Ascending aorta (tissue), 2 donors: ENCODE data around the gene XPR1. TPM values are rescaled to one million over a fixed set of nuclear protein-coding genes. Genes with fewer than 3 reads are reported as not detected.

Experiments used
- DNase-seq, 2 donors: peaks; one replicate each; pipeline ENCODE4 v3.0.0-alpha.2; 2019; ENCODE audit warnings: low spot score in 2 of 2
- H3K27ac ChIP-seq, 2 donors: fragments of 200-600 bp; sonication (generic); one replicate each; pipeline ENCODE4 v1.5.1; 2016 to 2017; ENCODE audit warnings: mild to moderate bottlenecking in 1 of 2
- H3K27me3 ChIP-seq: fragments of 200-600 bp; sonication (generic); one replicate; pipeline ENCODE4 v1.5.1; 2017
- H3K36me3 ChIP-seq, 2 donors: fragments of 200-600 bp; sonication (generic); one replicate each; pipeline ENCODE4 v1.5.1; 2016
- H3K4me1 ChIP-seq, 2 donors: fragments of 200-600 bp; sonication (generic); one replicate each; pipeline ENCODE4 v1.5.1; 2016 to 2017; ENCODE audit warnings: mild to moderate bottlenecking in 1 of 2
- H3K4me3 ChIP-seq, 2 donors: fragments of 200-600 bp; sonication (generic); one replicate each; pipeline ENCODE4 v1.5.1; 2016 to 2017; ENCODE audit warnings: mild to moderate bottlenecking in 1 of 2
- H3K9me3 ChIP-seq, 2 donors: fragments of 200-600 bp; sonication (generic); one replicate each; pipeline ENCODE4 v1.5.1; 2016
- intact Hi-C: fragments of 100-400 bp; cut with DNase I; formaldehyde crosslinking; loops from one replicate; pipeline ENCODE4 v1.15.1; 2023
- total RNA-seq: library from RNA; depleted of rRNA; stranded (reverse); fragments of >200 nt; gene quantifications from one replicate; pipeline ENCODE4 v1.1.0, GENCODE V29; 2016
- TF ChIP-seq, protein P1 (sequence below), 3 experiments: fragments of 200-600 bp in 2 of 3; fragments of 450-650 bp in 1 of 3; sonication (generic) in 2 of 3; IDR thresholded peaks; one replicate each; pipeline ENCODE4 v1.5.1; 2016 to 2019; ENCODE audit warnings: antibody characterized with exemption in 3 of 3, mild to moderate bottlenecking in 1 of 3, moderate library complexity in 1 of 3

XPR1 gene
- total RNA-seq, 1 donor from 2014 or later = 41.6 TPM

- DNase-seq = no peak
- Histone ChIP-seq H3K27me3 (no peaks in the 10 kb centered on the region), H3K27ac (no peak overlapping the region), H3K36me3 (peaks cover 0 to 22% of the 10 kb centered on the region in 2 donors), H3K4me1 (peaks cover 0 to 14% of the 10 kb centered on the region in 2 donors), H3K9me3 (no peaks in the 10 kb centered on the region), H3K4me3 (no peak overlapping the region)
- TF ChIP-seq, protein P1, sequence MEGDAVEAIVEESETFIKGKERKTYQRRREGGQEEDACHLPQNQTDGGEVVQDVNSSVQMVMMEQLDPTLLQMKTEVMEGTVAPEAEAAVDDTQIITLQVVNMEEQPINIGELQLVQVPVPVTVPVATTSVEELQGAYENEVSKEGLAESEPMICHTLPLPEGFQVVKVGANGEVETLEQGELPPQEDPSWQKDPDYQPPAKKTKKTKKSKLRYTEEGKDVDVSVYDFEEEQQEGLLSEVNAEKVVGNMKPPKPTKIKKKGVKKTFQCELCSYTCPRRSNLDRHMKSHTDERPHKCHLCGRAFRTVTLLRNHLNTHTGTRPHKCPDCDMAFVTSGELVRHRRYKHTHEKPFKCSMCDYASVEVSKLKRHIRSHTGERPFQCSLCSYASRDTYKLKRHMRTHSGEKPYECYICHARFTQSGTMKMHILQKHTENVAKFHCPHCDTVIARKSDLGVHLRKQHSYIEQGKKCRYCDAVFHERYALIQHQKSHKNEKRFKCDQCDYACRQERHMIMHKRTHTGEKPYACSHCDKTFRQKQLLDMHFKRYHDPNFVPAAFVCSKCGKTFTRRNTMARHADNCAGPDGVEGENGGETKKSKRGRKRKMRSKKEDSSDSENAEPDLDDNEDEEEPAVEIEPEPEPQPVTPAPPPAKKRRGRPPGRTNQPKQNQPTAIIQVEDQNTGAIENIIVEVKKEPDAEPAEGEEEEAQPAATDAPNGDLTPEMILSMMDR (IDR thresholded peaks at IDR 0.05) = no peak
- intact Hi-C loops = no loop called here
These were observed 290.2 kb downstream of the XPR1 start for GRCh38 chr1:180921891-180922630.

DNA sequence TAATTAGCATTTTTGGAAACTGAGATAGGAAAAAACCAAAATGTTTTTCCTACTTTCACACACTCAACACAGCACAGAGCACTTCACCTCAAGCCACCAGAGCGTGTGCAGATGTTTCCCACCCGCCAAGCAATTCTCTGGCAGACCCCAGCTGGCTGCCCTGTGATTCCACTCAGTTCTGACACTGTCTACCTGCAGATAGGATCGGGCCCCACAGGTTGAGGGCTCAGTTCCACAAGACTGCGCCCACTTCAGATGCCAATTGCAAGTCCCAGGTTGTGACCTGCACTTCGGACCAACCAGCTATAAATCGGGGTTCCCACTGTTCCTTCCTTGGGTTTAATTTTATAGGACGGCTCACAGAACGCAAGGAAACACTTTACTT is 290.8 kb downstream of the XPR1 start:
- no peaks in the 10 kb centered on the region for H3K27me3 ChIP-seq
- H3K9me3 ChIP-seq = no peaks in the 10 kb centered on the region
- H3K4me1 ChIP-seq = peaks cover 0 to 14% of the 10 kb centered on the region in 2 donors
- H3K27ac ChIP-seq = no peak overlapping the region
- H3K36me3 ChIP-seq = peaks cover 0 to 20% of the 10 kb centered on the region in 2 donors
- TF ChIP-seq, protein P1 (IDR thresholded peaks at IDR 0.05) = no peak
- intact Hi-C loops = no loop called here
- DNase-seq = no peak
- no peak overlapping the region for H3K4me3 ChIP-seq

DNA sequence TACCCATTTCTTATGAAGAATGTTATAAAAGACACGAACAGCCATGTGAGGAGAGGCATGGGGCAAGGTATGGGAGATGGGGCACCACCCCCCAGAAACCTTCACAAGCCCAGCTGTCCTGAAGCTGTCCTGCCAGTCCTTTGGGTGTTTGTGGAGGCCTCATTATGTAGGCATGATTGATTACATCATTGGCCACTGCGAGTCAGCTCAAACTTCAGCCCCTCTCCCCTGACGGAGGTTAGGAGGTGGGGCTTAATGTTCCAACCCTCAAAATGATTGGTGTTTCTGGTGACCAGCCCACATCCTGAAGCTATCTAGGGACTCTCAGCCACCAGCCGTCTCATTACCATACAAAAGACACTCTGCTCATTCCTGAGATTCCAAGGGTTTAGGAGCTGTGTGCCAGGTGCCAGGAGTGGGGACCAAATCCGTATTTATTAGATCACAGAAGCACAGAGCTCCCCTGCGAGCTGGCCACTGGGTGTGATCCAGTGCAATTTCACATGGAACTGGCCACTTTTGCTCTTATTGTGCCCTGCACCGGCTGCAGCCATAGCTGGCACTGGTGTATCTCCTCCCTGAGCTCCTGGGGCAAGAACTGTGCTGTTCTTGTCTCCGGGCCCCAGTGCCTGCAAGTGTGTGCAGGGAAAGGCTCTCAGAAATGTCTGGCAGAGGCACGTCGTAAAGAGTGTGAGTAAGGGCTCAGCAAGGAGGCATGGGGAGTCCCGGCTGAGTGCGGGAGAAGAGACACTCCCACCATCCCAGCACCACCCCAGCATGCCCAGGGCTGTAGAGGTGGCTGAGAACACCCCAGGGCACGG is 291.4 kb downstream of the XPR1 start:
- DNase-seq = no peak
- peaks cover 0 to 14% of the 10 kb centered on the region in 2 donors for H3K4me1 ChIP-seq
- H3K9me3 ChIP-seq = no peaks in the 10 kb centered on the region
- no peak overlapping the region for H3K4me3 ChIP-seq
- TF ChIP-seq, protein P1 (IDR thresholded peaks at IDR 0.05) = no peak
- H3K36me3 ChIP-seq = peaks cover 0 to 16% of the 10 kb centered on the region in 2 donors
- intact Hi-C loops = no loop called here
- no peaks in the 10 kb centered on the region for H3K27me3 ChIP-seq
- no peak overlapping the region for H3K27ac ChIP-seq

DNA sequence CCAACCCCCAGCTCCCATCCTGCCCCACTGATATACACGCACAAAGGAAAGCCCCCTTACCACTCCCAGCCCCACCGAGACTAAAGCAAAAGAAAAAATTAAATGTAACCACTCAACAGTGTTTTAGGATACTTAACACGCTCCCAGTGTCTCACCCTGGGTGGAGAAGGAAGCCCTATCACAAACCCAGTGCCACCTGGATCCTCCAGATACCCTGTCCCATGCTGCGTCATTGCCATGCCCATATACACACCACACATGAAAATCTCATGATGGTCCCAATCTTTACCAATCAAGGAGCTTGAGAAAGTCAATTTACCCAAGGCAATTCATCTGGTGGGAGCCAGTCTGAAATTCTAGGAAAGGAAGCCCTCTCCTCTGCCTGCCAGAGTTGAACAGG is 292.1 kb downstream of the XPR1 start:
- H3K4me1 ChIP-seq = peaks cover 0 to 14% of the 10 kb centered on the region in 2 donors
- no peaks in the 10 kb centered on the region for H3K9me3 ChIP-seq
- intact Hi-C loops = no loop called here
- no peak overlapping the region for H3K27ac ChIP-seq
- no peaks in the 10 kb centered on the region for H3K27me3 ChIP-seq
- no peak for DNase-seq
- peaks cover 0 to 11% of the 10 kb centered on the region in 2 donors for H3K36me3 ChIP-seq
- TF ChIP-seq, protein P1 (IDR thresholded peaks at IDR 0.05) = no peak
- H3K4me3 ChIP-seq = no peak overlapping the region

DNA sequence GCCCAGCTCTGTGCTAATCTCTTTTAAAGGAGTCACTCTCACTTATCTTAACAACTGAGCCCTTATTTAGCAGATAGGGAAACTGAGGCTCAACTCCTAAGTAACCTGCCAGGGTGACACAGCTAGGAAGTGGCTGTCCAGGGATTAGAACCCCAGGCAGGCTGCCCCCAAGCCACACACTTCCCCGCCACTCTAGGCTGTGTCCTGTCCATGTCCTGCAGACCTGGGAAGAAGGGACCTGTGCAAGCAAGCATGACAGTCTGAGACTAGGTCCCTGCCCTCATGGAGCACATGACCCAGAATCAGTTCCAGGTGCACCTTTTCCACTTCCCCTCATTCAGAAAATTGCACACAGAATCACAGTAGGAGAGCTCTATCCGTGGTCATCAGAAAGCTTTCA is 293.1 kb downstream of the XPR1 start:
- H3K4me3 ChIP-seq = no peak overlapping the region
- no peaks in the 10 kb centered on the region for H3K27me3 ChIP-seq
- peaks cover 4 to 10% of the 10 kb centered on the region in 2 donors for H3K36me3 ChIP-seq
- no peak for DNase-seq
- intact Hi-C loops = no loop called here
- H3K27ac ChIP-seq = no peak overlapping the region
- H3K9me3 ChIP-seq = no peaks in the 10 kb centered on the region
- TF ChIP-seq, protein P1 (IDR thresholded peaks at IDR 0.05) = no peak
- H3K4me1 ChIP-seq = peaks cover 0 to 14% of the 10 kb centered on the region in 2 donors
